HG03280 (cell line): Measurements from ENCODE around the gene CDH23.

Source experiments
- ATAC-seq: cut with Tn5 transposase; IDR thresholded peaks from one replicate; pipeline ENCODE4 v1.9.1; 2021; ENCODE audit warnings: mild to moderate bottlenecking, moderate library complexity; ENCODE audit not compliant: unreplicated experiment

CDH23 gene

GRCh38 chr10:71727738-71728737 is 331.3 kb downstream of the CDH23 start:
- peak; percentile 55 for ATAC-seq

GRCh38 chr10:71729161-71729636 is 332.5 kb downstream of the CDH23 start:
- no peak for ATAC-seq

- no peak for ATAC-seq
These were observed 335.1 kb downstream of the CDH23 start for GRCh38 chr10:71731791-71732190.

GRCh38 chr10:71734797-71735196 is 338.1 kb downstream of the CDH23 start:
- no peak for ATAC-seq

GRCh38 chr10:71735709-71736569 is 339.2 kb downstream of the CDH23 start:
- no peak for ATAC-seq

- no peak for ATAC-seq
These were observed 339.8 kb downstream of the CDH23 start for GRCh38 chr10:71736570-71736952.

- no peak for ATAC-seq
These were observed 340.5 kb downstream of the CDH23 start for GRCh38 chr10:71737001-71737833.

GRCh38 chr10:71737834-71738197 is 341.1 kb downstream of the CDH23 start:
- ATAC-seq = no peak

GRCh38 chr10:71739358-71739900 is 342.7 kb downstream of the CDH23 start:
- no peak for ATAC-seq

- ATAC-seq = no peak
These were observed 343.4 kb downstream of the CDH23 start for GRCh38 chr10:71740069-71740653.

- ATAC-seq = no peak
These were observed 344.3 kb downstream of the CDH23 start for GRCh38 chr10:71741029-71741428.

GRCh38 chr10:71741671-71742070 is 345.0 kb downstream of the CDH23 start:
- ATAC-seq = no peak

- ATAC-seq = no peak
These were observed 345.8 kb downstream of the CDH23 start for GRCh38 chr10:71742301-71743088.

GRCh38 chr10:71743089-71743838 is 346.5 kb downstream of the CDH23 start:
- ATAC-seq = no peak

- no peak for ATAC-seq
These were observed 347.1 kb downstream of the CDH23 start for GRCh38 chr10:71743866-71744265.

GRCh38 chr10:71744897-71745663 is 348.4 kb downstream of the CDH23 start:
- no peak for ATAC-seq

- ATAC-seq = no peak
These were observed 349.0 kb downstream of the CDH23 start for GRCh38 chr10:71745664-71746250.
